HG03354 (cell line): Measurements from ENCODE around the gene CAPN8.

ENCODE experiments used
- ATAC-seq: cut with Tn5 transposase; IDR thresholded peaks from one replicate; pipeline ENCODE4 v1.9.1; 2021; ENCODE audit warnings: mild to moderate bottlenecking; ENCODE audit not compliant: unreplicated experiment, poor library complexity, severe bottlenecking

CAPN8 gene

GRCh38 chr1:223500560-223501425, 164.7 kb downstream of the CAPN8 start:
- no peak for ATAC-seq

GRCh38 chr1:223496883-223497282, 168.6 kb downstream of the CAPN8 start:
- ATAC-seq: no peak

- ATAC-seq: no peak
Observed at GRCh38 chr1:223494926-223495645, 170.4 kb downstream of the CAPN8 start.

GRCh38 chr1:223492044-223492443, 173.5 kb downstream of the CAPN8 start:
- no peak for ATAC-seq
